Peyer's patch (tissue), 4 donors: ENCODE data around the gene MXRA8. TPM values are rescaled to one million over a fixed set of nuclear protein-coding genes. Genes with fewer than 3 reads are reported as not detected.
"Not testable (repeated sequence)": the region's sequence is repeated elsewhere in the genome, so short reads cannot be mapped to it uniquely, and the experiment has no call there.

Experiments used
- DNase-seq, 3 donors: peaks; one replicate each; pipeline ENCODE4 v3.0.0-alpha.2; 2017 to 2019
- H3K27ac ChIP-seq, 4 donors: fragments of 200-600 bp; sonication (generic); one replicate each; pipeline ENCODE4 v1.5.1; 2016 to 2019
- H3K27me3 ChIP-seq, 2 donors: fragments of 200-600 bp; sonication (generic); one replicate each; pipeline ENCODE4 v1.5.1; 2019
- H3K36me3 ChIP-seq, 3 donors: fragments of 200-600 bp; sonication (generic); one replicate each; pipeline ENCODE4 v1.5.1; 2016 to 2019
- H3K4me1 ChIP-seq, 4 donors: fragments of 200-600 bp; sonication (generic); one replicate each; pipeline ENCODE4 v1.5.1; 2016 to 2019
- H3K4me3 ChIP-seq, 4 donors: fragments of 200-600 bp; sonication (generic); 1 replicate in 3 of 4; 2 replicates in 1 of 4; pipeline ENCODE4 v1.5.1; 2016 to 2019; ENCODE audit warnings: mild to moderate bottlenecking in 1 of 4
- H3K9me3 ChIP-seq, 4 donors: fragments of 200-600 bp; sonication (generic); one replicate each; pipeline ENCODE4 v1.5.1; 2016 to 2019; ENCODE audit warnings: mild to moderate bottlenecking in 1 of 4
- CTCF ChIP-seq, 6 experiments: fragments of 450-650 bp in 4 of 6; fragments of 200-600 bp in 2 of 6; sonication (generic) in 1 of 6; IDR thresholded peaks; one replicate each; pipeline ENCODE4 v1.5.1; 2017 to 2019; ENCODE audit warnings: antibody characterized with exemption in 6 of 6, mild to moderate bottlenecking in 3 of 6, moderate library complexity in 1 of 6
- POLR2A ChIP-seq, 2 donors: fragments of 450-650 bp; IDR thresholded peaks; one replicate each; pipeline ENCODE4 v1.5.1; 2017; ENCODE audit warnings: antibody characterized with exemption in 2 of 2, mild to moderate bottlenecking in 2 of 2, moderate library complexity in 2 of 2
- total RNA-seq, 4 donors: library from RNA; depleted of rRNA; stranded (reverse); fragments of >200 nt; gene quantifications; one replicate each; pipeline ENCODE4 v1.1.0, GENCODE V29; 2016

MXRA8 gene
- total RNA-seq, 4 donors from 2014 or later: 11.7 to 56.1 (median 35.6) TPM

DNA sequence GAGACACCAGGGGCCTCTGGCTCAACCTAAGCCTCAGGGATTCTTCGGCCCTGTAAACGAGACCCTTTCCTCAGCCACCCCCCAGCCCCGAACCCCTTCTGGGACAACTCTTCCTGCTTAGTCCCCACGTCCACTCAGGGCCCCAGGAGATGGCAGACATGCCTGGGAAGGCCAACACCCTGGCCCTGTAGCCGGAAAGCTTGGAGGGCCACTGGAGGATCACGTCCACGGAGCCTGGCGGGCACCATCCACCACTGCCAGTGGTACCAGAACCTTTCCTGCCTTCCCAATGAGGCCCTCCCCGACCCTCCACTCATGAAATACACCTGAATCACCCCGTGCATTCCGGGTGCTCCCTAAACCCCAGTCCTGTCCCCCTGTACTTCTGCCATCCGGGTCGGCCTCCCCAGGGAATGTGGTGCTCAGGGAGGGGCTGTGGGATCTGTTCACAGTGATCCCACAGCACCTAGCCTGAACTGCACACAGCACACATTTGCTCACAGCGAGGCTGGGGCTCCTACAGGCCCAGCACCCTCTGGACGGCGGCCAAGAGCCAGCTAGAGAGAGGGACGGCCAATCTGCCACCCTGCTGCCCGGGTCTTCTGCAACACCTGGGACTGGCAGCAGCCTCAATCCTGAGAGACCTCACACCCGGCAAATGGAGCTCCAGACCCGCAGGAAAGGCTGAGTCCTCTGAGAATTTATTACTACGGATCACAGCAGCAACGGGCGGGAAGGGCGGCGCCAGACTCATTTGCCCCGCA, 14.9 kb upstream of the MXRA8 start:
- DNase-seq: no peak
- Histone ChIP-seq H3K9me3 (no peaks in the 10 kb centered on the region), H3K27me3 (no peaks in the 10 kb centered on the region), H3K4me1 (peaks cover 0 to 36% (median 20%) of the 10 kb centered on the region in 4 donors), H3K36me3 (peaks cover 0 to 14% (median 0%) of the 10 kb centered on the region in 3 donors), H3K4me3 (no peak overlapping the region), H3K27ac (no peak overlapping the region)
- TF ChIP-seq POLR2A (IDR thresholded peaks at IDR 0.05): no peak
- TF ChIP-seq CTCF (IDR thresholded peaks at IDR 0.05): no peak

DNA sequence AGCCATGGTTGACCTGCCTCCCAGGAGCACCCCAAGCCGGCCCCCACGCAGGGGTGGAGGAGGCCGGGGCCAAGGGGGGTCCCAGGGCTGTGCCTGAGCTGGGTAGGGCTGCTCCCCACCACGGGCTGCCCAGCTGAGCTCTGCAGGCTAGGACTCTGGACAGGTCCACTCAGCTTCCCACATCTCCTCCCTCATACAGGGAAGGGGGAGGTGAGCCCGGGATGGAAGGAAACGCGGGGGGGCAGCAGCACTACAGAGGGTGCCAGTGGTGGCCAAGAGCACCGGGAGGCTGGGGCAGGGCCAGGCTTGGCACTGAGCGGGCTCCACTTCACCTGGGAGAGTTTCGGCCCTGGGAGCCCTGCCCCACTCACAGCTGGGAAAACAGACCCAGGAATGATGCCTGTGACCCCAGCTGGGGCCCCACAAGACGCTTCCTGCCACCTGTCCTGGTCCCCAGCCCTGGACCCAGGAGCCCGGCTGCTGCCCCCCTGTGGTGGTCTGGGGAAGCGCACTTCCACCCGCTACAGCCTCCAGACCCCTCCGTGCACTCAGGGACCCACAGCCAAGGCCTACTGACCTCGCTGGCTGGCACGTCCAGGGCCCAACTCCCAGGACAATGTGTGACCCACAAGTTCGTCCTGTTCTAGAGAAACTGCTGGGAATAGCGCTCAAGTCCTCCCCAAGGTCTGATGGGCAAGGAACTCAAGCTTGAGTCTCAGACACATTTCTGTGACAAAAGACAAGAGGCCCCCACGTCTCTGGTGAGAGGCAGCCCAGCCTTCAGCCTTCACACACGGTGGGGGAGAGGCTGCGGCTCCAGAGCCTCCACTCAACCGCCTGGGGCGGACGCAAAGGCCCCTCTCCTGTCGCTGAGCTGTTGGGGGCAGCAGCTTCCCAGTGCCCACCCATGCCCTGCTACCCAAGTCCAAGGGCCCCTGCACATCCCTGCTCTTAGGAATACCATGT, 13.7 kb upstream of the MXRA8 start:
- TF ChIP-seq POLR2A (IDR thresholded peaks at IDR 0.05) (no peak), CTCF (IDR thresholded peaks at IDR 0.05) (peak; percentile 81 to 96 (median 86))
- peak overlapping the region in 1 of 4 donors; percentile 16 for H3K4me3 ChIP-seq
- peak overlapping the region in 2 of 4 donors; percentile 2 to 5 for H3K27ac ChIP-seq
- DNase-seq: peak; percentile 74 to 89 (median 86)
- peaks cover 0 to 36% (median 20%) of the 10 kb centered on the region in 4 donors for H3K4me1 ChIP-seq
- peaks cover 0 to 14% (median 0%) of the 10 kb centered on the region in 3 donors for H3K36me3 ChIP-seq
- no peaks in the 10 kb centered on the region for H3K27me3 ChIP-seq
- H3K9me3 ChIP-seq: no peaks in the 10 kb centered on the region

DNA sequence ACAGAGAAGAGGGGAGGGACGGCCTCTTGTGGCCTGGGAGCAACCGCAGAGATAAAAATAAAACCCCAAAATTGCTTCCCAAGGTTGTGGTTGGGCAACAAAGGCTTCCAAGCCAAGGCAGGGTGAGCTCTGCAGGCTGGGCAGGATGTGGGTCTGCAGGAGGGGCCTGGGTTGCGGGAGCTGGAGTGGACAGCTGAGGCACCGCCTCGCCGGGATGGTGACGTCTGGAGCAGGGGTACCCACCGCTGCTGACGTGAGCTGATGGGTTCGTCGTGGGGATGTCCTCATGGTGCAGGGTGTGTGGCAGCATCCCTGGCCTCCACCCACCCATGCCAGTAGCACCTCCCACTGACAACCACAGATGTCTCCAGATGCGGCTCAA, 13.0 kb upstream of the MXRA8 start:
- peaks cover 0 to 36% (median 20%) of the 10 kb centered on the region in 4 donors for H3K4me1 ChIP-seq
- H3K9me3 ChIP-seq: no peaks in the 10 kb centered on the region
- peak overlapping the region in 1 of 4 donors; percentile 5 for H3K27ac ChIP-seq
- TF ChIP-seq POLR2A (IDR thresholded peaks at IDR 0.05) (no peak), CTCF (IDR thresholded peaks at IDR 0.05) (no peak)
- H3K4me3 ChIP-seq: no peak overlapping the region
- DNase-seq: no peak
- H3K36me3 ChIP-seq: peaks cover 0 to 14% (median 0%) of the 10 kb centered on the region in 3 donors
- no peaks in the 10 kb centered on the region for H3K27me3 ChIP-seq

GRCh38 chr1:1370771-1371300, 12.5 kb upstream of the MXRA8 start:
- H3K4me3 ChIP-seq: no peak overlapping the region
- H3K4me1 ChIP-seq: peaks cover 0 to 33% (median 18%) of the 10 kb centered on the region in 4 donors
- no peaks in the 10 kb centered on the region for H3K9me3 ChIP-seq
- no peaks in the 10 kb centered on the region for H3K27me3 ChIP-seq
- H3K27ac ChIP-seq: no peak overlapping the region
- no peak for DNase-seq
- no peak for TF ChIP-seq POLR2A (IDR thresholded peaks at IDR 0.05)
- no peak for TF ChIP-seq CTCF (IDR thresholded peaks at IDR 0.05)
- peaks cover 0 to 14% (median 0%) of the 10 kb centered on the region in 3 donors for H3K36me3 ChIP-seq

- H3K27me3 ChIP-seq, DNase-seq, H3K9me3 ChIP-seq, H3K4me3 ChIP-seq, H3K27ac ChIP-seq: not testable (repeated sequence)
- peaks cover 0 to 32% (median 18%) of the 10 kb centered on the region in 4 donors for H3K4me1 ChIP-seq
- H3K36me3 ChIP-seq: peaks cover 0 to 14% (median 0%) of the 10 kb centered on the region in 3 donors
Measured at GRCh38 chr1:1370094-1370493, 11.7 kb upstream of the MXRA8 start.
